ENCODE data around the gene MAN1C1. TPM values are rescaled to one million over a fixed set of nuclear protein-coding genes. Genes with fewer than 3 reads are reported as not detected.

MAN1C1 gene
- total and polyA plus RNA-seq, 10 of the 15 experiments (the other 5 are each of a cell fraction or from before 2014, with no cell fraction given): 0.12 to 0.56 (median 0.22) TPM; not detected in 3

GRCh38 chr1:25642574-25643108 is 26.1 kb downstream of the MAN1C1 start (continued):
- 0 out of 2 replicates have a peak, but pooled peaks have one; percentile 25 for TF ChIP-seq TCF12 (IDR thresholded peaks at IDR 0.05; ENCODE audit: low read depth, low read length)
- TF ChIP-seq RUNX3 (IDR thresholded peaks at IDR 0.05; ENCODE audit: low read length): peak; percentile 76

DNA sequence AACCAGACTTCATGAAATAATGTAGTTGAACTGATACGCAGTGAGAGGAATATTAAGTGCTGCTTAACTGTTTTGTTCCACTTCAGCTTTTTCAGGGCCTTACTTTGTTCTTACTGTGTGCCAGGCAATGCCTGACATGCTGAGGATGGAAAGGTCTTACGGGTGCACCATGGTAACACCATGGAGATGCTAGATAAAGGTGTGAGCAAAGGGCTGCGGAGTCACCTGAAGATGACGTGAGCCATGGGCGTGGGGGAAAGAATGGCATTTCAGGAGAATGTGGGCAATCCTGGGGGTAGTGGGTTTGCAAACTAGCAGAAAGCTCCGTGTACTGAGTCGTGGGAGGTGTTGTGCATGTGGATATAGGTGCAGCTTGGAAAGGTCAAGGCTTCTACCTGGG is 27.3 kb downstream of the MAN1C1 start:
- no peak for FAIRE-seq
- Histone ChIP-seq H3K9me3 (replicated peaks; ENCODE audit: control insufficient read depth, insufficient read depth, low read length) (no peaks in the 10 kb centered on the region; the same call in 2 of the 3 replicates), H3K27ac (ENCODE audit: control insufficient read depth, insufficient read depth) (no peak overlapping the region), H3K4me3 (no peak overlapping the region), H3K9ac (ENCODE audit: control insufficient read depth, insufficient read depth, low read length) (no peak overlapping the region), H3K36me3 (ENCODE audit: control insufficient read depth in 2 of 2, insufficient read depth in 2 of 2, low read length in 1 of 2) (no peaks in the 10 kb centered on the region), H2AFZ (ENCODE audit: control insufficient read depth, low read depth, low read length) (no peak overlapping the region), H3K79me2 (ENCODE audit: control insufficient read depth, insufficient read depth, low read length) (no peaks in the 10 kb centered on the region), H3K4me1 (ENCODE audit: control insufficient read depth, insufficient read depth, low read length) (no peaks in the 10 kb centered on the region; the same call in 1 of the 2 replicates), H3K27me3 (replicated peaks in 1 of 2; ENCODE audit: control insufficient read depth in 2 of 2, insufficient read depth in 2 of 2, low read length in 1 of 2) (peaks cover 2 to 8% of the 10 kb centered on the region in 2 experiments; a peak in 2 of 4 replicates), H3K4me2 (ENCODE audit: control insufficient read depth, insufficient read depth) (no peak overlapping the region), H4K20me1 (ENCODE audit: control insufficient read depth, insufficient read depth) (no peaks in the 10 kb centered on the region)
- in situ Hi-C loops (cut with MboI): no loop called here
- CTCF ChIA-PET: interaction anchor here (1.4 kb wide), 1 partner anchor 25 kb away, joined by 4 read pairs; no protein-coding TSS in a partner anchor
- intact Hi-C loops (cut with micrococcal nuclease; ENCODE audit: unreplicated experiment): no loop called here
- SMC1A ChIA-PET (ENCODE audit: uncharacterized antibody, unreplicated experiment): no interaction called here
- POLR2A ChIA-PET: no interaction called here
- WGBS (ENCODE audit: insufficient coverage, insufficient replicate concordance, low lambda C conversion rate, missing lambda C conversion rate): 63% methylated on average over 7 of the region's 7 CpGs
- no peak for DNase-seq (ENCODE audit: low read depth, low spot score)
- no peak for ATAC-seq
- no peak for TF ChIP-seq NFIC (IDR thresholded peaks at IDR 0.05; ENCODE audit: low read depth, low read length)
- no peak for TF ChIP-seq TCF3 (IDR thresholded peaks at IDR 0.05; ENCODE audit: borderline replicate concordance, insufficient read depth, low read depth, low read length)
- no peak for TF ChIP-seq NR2C1 (IDR thresholded peaks at IDR 0.05)
- TF ChIP-seq BRCA1 (IDR thresholded peaks at IDR 0.05; ENCODE audit: low read depth, low read length): no peak
- no peak for TF ChIP-seq EZH2 (IDR thresholded peaks at IDR 0.05; ENCODE audit: borderline replicate concordance, control insufficient read depth, low read depth, low read length)
- TF ChIP-seq HCFC1 (IDR thresholded peaks at IDR 0.05; ENCODE audit: low read length): no peak
- RAD21 ChIA-PET (ENCODE audit: unreplicated experiment): no interaction called here
- BruUV-seq (replicated peaks): no TSS peak

Measured in GM12878 (cell line).